Measurements from ENCODE around the gene SERTAD3.

GRCh38 chr19:40423938-40424337 is 20.2 kb downstream of the SERTAD3 start:
- TF ChIP-seq POLR2A (IDR thresholded peaks at IDR 0.05) (no peak), CTCF (IDR thresholded peaks at IDR 0.05) (no peak)
